G401 (cell line): ENCODE data around the gene RAP2A. TPM values are rescaled to one million over a fixed set of nuclear protein-coding genes. Genes with fewer than 3 reads are reported as not detected.

Source experiments
- total RNA-seq: library from RNA; depleted of rRNA; stranded (reverse); fragments of >200 nt; shearing (Covaris generic); gene quantifications from 2 replicates; pipeline ENCODE4 v1.2.3, GENCODE V29; 2014; rRNA removed

RAP2A gene
- total RNA-seq, 1 experiment from 2014 or later = 22.5 TPM

Other genes with a start within 250 kb of the RAP2A start
- gene MBNL2, start 211.8 kb upstream of the RAP2A start, total RNA-seq = 1.7 and 3.0 TPM in 2 replicates